Measurements from ENCODE around the gene RDH5.

RDH5 gene

GRCh38 chr12:55720071-55720564, at the start of gene RDH5:
Gene RDH5, plus strand, starts transcription at chr12:55720393. Its CDS starts 792 bp downstream, at chr12:55721185.
- no peak for DNase-seq

GRCh38 chr12:55671746-55672145, 48.4 kb upstream of the RDH5 start:
- DNase-seq = no peak

- no peak for DNase-seq
Measured at GRCh38 chr12:55673638-55674037, 46.6 kb upstream of the RDH5 start.

- no peak for DNase-seq
Measured at GRCh38 chr12:55675666-55676065, 44.5 kb upstream of the RDH5 start.

- no peak for DNase-seq
Measured at GRCh38 chr12:55676707-55677106, 43.5 kb upstream of the RDH5 start.

GRCh38 chr12:55679691-55680090, 40.5 kb upstream of the RDH5 start:
- no peak for DNase-seq

GRCh38 chr12:55681142-55682077, 38.8 kb upstream of the RDH5 start:
- DNase-seq = no peak

GRCh38 chr12:55682087-55682796, 38.0 kb upstream of the RDH5 start:
- DNase-seq = no peak

- DNase-seq = no peak
Measured at GRCh38 chr12:55683676-55684075, 36.5 kb upstream of the RDH5 start.

- no peak for DNase-seq
Measured at GRCh38 chr12:55684761-55685370, 35.3 kb upstream of the RDH5 start.

GRCh38 chr12:55685671-55686070, 34.5 kb upstream of the RDH5 start:
- no peak for DNase-seq

GRCh38 chr12:55686366-55687010, 33.7 kb upstream of the RDH5 start:
- DNase-seq = no peak

GRCh38 chr12:55687746-55688145, 32.4 kb upstream of the RDH5 start:
- peak; percentile 17 for DNase-seq

GRCh38 chr12:55688716-55689655, 31.2 kb upstream of the RDH5 start:
- no peak for DNase-seq

- no peak for DNase-seq
Measured at GRCh38 chr12:55692631-55693322, 27.4 kb upstream of the RDH5 start.

- DNase-seq = no peak
Measured at GRCh38 chr12:55693323-55694187, 26.6 kb upstream of the RDH5 start.

- DNase-seq = no peak
Measured at GRCh38 chr12:55694188-55694515, 26.0 kb upstream of the RDH5 start.

- DNase-seq = no peak
Measured at GRCh38 chr12:55694651-55695050, 25.5 kb upstream of the RDH5 start.

- DNase-seq = no peak
Measured at GRCh38 chr12:55695349-55695748, 24.8 kb upstream of the RDH5 start.

GRCh38 chr12:55696141-55696540, 24.1 kb upstream of the RDH5 start:
- no peak for DNase-seq
